GM19452 (cell line): ENCODE results near the gene DUSP12.
"Not testable (repeated sequence)": the region's sequence is repeated elsewhere in the genome, so short reads cannot be mapped to it uniquely, and the experiment has no call there.

ENCODE experiments used
- ATAC-seq: cut with Tn5 transposase; IDR thresholded peaks from one replicate; pipeline ENCODE4 v1.9.1; 2021; ENCODE audit not compliant: unreplicated experiment

DUSP12 gene, protein sequence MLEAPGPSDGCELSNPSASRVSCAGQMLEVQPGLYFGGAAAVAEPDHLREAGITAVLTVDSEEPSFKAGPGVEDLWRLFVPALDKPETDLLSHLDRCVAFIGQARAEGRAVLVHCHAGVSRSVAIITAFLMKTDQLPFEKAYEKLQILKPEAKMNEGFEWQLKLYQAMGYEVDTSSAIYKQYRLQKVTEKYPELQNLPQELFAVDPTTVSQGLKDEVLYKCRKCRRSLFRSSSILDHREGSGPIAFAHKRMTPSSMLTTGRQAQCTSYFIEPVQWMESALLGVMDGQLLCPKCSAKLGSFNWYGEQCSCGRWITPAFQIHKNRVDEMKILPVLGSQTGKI

DNA sequence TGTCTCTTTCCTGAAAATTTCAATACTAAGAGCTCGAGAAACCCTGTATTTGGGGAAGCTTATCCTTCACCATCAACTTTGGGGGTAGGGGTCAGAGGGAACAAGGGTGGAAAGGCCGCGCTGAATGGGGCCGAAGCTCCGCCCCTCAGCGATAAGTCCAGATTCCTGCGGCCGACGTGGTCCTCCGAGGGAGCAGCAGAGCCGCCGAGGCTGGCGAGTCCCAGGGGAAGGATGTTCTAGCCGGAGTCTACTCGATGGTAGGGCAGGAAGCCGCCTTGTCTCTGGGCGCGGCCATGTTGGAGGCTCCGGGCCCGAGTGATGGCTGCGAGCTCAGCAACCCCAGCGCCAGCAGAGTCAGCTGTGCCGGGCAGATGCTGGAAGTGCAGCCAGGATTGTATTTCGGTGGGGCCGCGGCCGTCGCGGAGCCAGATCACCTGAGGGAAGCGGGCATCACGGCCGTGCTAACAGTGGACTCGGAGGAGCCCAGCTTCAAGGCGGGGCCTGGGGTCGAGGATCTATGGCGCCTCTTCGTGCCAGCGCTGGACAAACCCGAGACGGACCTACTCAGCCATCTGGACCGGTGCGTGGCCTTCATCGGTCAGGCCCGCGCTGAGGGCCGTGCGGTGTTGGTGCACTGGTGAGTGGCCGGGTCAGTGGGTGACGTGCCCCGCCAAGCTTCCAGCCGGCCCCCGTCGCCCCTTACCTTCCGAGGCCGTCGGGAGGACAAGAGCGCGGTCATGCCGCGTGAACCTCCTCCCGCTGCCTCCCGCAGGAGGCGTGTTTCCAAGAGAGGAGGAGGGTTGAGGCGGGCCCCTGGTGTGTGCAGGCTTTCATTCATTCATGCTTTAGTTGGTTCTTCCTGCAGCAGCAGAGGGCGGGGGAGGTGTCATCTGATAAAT lies at the start of gene DUSP12:
DUSP12 (plus strand) TSS at position 278 of the 899 bp plus-strand sequence; CDS start at position 294, 16 bp downstream.
- ATAC-seq = peak; percentile 98

DNA sequence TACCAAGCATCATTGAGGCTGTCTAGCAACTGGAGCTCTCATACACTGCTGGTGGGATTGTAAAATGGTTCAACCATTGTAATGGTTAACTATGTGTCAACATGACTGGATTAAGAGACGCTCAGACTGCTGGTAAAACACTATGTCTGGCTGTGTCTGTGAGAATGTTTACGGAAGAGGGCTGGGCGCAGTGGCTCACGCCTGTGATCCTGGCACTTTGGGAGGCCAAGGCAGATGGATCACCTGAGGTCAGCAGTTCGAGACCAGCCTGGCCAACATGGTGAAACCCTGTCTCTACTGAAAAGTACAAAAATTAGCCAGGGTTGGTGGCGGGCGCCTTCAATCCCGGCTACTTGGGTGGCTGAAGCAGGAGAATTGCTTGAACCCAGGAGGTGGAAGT lies 47.3 kb upstream of the DUSP12 start:
- no peak for ATAC-seq

DNA sequence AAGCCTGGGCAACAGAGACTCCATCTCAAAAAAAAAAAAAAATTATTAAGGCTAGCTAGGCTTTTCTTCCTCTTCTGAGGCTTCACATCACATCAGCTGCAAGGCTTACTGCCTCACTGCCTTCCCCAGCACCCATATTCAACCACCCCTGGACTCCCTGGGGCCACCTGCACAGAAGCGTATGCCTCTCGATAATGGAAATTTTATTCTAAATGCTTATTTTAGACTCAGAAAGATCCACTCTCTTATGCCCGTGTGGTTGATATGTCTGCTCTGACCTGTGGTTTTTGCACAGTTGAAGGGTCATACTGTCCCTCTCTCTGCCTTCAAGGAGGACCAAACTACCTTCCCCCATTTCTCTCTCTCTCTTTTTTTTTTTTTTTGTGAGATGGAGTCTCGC lies 44.0 kb upstream of the DUSP12 start:
- no peak for ATAC-seq

DNA sequence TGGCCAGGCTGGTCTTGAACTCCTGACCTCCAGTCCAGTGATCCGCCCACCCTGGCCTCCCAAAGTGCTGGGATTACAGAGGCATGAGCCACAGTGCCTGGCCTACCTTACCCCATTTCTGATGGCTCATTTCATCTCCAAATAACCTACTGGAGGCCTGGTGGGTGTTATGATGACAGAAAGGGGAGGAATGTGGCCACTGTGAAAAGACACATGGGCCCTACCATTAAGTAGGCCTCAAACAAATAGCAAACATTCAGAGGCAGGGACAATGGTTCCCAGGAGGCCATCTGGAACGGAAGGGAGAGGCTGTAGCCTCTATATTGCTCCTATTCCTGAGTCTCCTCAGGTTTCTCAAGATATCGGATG lies 43.5 kb upstream of the DUSP12 start:
- peak; percentile 11 for ATAC-seq

DNA sequence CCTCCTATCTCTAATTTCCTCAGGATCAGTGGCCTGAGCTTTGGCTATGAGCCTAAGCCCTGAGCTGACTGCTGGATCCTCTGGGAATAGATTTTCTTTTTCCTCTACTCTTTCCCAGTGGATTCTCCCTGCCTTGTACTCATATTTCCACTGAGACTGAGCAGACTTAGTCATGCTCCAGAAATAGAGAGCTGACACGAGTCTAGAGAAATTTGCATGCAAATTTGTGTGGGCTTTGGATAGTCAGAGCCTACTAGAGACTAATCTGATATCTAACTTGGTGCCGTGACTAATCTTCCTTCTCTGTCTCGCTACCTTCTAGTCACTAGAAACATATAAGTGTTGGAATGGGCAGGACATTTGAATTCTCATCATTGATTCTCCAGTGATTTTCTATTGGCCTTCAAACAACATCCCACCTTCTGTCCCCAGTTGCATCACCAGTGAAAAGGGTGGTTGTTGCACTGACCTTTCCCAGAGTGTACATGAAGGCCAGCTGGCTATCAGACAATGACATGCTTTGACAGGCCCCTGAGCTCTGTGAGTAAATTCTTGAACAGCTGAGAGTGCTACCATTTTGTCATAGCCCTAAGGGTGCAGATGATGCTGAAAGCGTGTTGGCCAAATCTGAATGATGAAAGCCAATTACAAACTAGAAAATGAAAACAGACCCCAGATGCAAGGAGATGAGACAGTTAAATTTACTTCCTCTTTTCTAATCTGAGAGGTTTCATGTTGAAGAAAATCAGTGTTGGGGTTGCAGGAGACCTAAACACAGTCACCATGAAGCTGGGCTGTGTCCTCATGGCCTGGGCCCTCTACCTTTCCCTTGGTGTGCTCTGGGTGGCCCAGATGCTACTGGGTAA lies 42.9 kb upstream of the DUSP12 start, which contains the start of gene FCRLA:
FCRLA (plus strand) TSS at position 748 of the 866 bp plus-strand sequence; CDS start at position 784, 36 bp downstream.
- peak; percentile 67 for ATAC-seq

DNA sequence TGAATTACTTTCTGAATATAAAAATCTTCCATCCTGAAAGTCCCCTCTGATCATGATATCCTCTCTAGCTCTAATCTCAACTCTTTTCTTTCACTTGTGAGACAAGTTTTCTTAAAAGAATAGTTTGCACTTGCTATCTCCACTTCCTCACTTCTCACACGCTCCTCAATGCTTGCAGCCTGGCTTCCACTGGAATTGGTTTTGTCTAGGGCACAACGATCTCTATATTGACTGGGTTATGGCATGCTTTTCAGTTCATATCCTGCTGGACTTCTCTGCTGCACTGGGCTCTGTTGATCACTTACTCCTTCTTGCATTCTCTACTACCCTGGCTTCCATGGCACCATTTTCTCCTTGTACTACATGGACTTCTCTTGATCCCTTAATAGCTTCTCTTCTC lies 42.1 kb upstream of the DUSP12 start:
- ATAC-seq = no peak

DNA sequence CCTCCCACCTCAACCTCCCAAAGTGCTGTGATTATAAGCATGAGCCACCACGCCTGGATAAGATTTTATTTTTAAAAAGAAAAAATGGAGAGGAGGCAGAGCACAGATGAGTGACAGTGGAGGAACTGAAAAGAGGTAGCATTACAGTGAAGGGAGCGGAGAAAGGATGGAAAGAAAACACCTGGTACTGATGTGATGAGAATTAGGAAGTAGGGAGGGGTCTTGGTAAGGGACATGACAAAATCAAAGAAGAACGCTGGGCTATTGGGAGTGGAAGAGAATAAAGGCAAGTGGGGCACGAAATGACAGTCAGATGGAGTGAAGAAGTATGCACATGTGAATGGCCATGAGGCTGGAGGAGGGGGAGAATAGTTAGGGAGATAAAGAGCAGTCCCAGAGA lies 40.2 kb upstream of the DUSP12 start:
- ATAC-seq = no peak

DNA sequence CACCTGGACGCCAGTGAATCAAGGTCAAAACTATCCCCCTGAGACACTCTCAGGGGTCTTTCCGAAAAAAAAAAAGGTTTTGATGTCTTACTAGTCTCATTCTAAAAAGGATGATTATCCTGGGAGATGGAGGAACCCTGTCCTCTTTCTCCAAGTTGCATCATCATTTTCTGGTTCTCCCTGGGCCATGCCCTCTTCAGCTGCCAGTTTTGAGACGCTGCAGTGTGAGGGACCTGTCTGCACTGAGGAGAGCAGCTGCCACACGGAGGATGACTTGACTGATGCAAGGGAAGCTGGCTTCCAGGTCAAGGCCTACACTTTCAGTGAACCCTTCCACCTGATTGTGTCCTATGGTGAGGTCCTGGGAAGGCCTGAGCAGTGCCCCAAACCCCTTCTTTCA lies 39.0 kb upstream of the DUSP12 start:
- no peak for ATAC-seq

DNA sequence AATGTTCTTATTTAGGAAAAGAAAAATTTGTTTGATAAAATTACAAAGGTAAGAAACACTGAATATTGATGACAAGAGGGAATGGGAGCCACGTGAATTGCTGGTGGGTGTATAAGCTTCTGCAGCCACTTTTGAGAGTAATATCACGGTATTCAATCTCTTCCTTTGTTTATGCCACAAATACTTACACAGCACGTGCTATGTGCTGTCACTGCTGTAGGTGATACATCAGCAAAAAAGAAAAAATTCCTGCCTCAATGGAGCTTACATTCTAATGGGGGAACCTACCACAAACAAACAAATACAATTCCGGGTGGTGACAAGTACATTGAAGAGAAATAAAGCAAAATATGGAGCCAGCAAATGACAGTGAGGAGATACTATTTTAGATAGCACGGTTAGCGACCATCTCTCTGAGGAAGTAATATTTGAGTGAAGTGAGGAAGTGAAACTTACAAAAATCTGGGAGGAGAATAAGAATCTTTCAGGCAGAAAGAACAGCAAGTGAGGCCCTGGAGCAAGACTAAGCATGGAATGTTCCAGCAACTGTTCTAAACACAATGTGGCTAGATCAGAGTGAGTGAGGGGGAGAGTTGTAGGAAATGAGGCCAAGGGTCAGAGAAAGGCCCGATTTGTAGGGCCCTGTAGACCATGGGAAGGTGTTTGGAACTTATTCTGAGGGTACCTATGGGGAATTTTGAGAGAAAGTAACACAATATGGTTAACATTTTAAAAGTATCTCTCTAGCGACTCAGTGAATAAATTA lies 30.8 kb upstream of the DUSP12 start:
- peak; percentile 61 for ATAC-seq

DNA sequence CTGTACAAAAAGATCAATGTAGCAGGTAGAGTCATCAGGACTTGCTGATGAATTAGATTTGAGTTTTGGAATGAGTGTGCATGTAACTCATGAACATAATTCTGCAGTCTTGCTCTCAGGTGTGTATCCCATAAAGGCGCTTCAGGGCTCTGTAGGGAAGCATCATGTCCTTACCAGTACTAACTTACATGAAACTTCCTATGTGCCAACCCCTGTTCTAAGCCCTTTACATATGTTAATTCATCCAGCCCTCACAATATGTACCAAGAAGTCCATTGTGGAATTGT lies 30.3 kb upstream of the DUSP12 start:
- ATAC-seq = peak; percentile 44

DNA sequence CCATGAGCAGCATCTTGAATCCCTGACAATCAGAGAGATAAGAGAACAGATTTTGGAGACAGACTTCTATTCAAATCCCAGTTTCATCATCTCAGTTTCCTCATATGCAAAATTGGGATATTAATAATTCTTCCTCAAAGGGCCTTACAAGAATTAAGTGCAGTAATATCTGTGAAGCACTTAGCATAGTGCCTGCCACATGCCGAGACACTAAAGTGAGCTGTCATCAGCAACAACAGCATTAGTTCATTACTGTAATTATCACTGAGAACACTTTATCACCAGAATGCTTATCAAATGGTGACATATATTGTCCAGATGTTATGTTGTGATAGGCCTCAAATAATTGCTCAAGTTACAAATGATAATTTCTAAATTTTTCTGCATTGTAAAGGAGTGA lies 29.2 kb upstream of the DUSP12 start:
- no peak for ATAC-seq

DNA sequence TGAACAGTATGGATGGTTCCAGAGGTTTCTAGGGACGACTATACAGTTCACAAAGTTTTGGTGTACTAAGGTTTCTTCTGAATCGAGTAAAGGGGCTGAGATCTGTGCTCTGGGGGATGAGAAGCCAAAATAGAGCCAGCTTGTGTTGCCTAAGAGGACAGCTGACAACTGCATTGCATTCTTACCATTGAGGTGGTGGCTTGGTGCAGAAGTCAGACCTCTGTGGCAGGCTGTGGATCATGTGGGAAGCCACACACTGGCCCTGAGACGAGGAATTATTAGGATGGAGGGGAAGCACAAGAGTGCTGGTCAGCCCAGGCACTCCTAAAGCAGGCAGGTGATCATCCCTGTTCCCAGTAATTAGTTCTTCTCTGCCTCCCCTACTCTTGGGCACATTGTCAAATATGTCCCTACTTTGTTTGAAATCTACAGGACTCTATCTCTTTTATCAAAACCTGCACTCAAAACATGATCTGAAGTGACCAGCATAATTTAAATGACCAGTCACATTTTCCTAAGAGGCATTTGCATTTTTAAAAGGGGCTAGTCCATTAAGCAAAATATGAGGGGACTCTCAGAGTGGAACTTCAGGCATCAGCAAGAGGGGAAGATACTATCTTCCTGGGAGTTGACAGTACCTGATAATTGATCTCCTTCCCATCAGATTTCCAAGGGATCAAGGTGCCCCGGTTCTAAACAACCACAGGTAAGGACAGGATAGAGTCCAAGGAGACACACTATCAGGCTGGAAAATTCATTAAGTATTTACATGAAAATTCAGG lies 28.4 kb upstream of the DUSP12 start, which contains the start of gene FCRLB:
FCRLB (plus strand) TSS at position 589 of the 782 bp plus-strand sequence. CDS start 1,129 bp downstream, outside the sequence.
- no peak for ATAC-seq

DNA sequence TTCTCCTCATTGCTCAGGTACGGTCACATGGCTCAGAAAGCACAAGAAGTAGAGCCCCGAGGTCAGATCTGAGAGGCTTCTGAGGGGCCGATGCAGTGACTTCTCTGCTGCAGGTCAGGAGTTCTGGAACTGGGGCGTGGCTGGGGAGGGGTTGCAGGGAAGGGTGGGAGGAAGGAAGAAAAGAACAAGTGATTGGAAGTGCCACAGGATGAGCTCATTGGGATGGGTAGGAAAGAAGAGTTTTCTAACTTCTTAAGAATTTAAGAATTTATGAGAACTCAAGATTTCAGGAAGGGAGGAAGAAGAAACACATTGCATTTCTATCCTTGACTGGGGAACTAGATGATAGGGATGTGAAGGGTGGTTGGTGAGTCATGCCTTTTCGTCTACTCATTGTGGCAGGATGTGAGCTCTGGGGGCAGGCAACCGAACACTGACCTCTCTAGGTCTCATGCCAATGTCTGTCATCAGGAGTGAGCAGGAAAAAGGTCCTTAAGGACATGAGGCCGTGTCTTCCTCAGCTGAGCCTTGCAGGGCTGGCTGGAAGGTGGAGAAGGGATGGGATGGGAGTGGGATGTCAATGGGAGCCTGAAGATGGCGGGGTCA lies 27.7 kb upstream of the DUSP12 start:
- no peak for ATAC-seq

DNA sequence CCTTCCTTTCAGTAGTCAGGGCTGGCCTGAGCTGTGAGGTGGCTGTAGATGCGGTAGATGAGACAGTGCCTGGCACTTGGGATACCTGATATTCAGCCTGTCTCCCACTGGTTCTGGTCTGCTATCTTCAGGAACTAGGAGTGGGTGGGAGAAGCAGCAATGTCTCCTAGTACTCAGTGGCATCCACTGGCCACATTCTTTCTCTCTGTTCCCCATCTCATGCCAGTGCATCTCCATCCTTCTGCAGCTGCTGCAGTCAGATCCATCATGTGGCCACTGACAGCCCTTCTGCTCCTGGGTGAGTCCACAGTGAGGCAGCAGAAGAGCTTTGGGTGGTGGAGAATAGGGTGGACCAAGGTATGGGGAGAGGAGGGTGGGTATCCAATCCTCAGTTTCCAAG lies 27.2 kb upstream of the DUSP12 start:
- no peak for ATAC-seq

DNA sequence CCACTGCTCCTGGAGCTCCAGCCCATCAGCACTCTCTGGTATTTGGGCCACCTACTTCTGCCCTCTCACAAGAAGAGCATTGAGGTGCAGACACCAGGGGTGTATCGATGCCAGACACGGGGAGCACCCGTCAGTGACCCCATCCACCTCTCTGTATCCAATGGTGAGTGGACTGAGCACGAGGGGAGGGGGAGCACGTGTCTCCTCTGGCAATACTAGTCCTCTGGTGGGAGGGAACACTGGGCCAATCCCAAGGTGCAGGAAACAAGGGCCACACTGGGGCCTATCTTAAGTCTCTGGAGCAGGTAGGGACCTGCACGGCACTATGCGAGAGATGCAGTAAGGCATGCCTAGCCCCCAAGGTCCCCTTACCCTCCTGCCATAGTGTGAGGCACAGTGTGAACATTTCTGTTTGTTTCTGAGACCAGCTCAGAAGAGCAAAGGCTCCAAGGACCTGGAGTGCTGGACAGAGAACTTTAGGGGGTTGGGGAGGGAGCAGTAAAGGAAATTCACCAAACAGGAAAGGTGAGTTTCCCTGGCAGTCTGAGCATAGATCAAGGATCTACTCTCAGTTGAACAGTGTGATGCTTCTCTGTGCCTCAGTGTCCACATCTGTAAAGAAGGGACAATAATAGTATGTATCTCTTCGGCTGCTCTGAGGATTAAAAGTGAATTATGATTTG lies 26.0 kb upstream of the DUSP12 start:
- ATAC-seq = no peak

DNA sequence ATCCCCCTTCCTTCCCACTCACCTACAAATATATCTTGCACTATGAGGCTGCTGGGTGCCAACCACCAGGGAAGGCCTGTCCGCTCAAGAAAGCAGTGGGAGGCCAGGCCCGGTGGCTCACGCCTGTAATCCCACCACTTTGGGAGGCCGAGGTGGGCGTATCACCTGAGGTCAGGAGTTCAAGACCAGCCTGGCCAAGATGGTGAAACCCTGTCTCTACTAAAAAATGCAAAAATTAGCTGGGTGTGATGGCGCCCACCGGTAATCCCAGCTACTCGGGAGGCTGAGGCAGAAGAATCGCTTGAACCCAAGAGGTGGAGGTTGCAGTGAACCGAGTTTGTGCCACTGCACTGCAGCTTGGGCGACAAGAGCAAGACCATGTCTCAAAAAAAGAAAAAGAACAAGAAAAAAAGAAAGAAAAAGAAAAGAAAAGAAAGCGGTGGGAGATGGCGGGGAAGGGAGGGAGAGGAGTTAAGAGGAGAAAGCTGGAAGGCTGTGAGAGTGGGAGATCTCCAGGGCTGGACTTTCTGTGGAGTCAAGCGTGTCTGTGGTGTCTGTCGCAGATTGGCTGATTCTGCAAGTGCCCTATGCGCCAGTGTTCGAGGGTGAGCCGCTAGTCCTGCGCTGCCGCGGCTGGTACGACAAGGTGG lies 24.2 kb upstream of the DUSP12 start:
- not testable (repeated sequence) for ATAC-seq

DNA sequence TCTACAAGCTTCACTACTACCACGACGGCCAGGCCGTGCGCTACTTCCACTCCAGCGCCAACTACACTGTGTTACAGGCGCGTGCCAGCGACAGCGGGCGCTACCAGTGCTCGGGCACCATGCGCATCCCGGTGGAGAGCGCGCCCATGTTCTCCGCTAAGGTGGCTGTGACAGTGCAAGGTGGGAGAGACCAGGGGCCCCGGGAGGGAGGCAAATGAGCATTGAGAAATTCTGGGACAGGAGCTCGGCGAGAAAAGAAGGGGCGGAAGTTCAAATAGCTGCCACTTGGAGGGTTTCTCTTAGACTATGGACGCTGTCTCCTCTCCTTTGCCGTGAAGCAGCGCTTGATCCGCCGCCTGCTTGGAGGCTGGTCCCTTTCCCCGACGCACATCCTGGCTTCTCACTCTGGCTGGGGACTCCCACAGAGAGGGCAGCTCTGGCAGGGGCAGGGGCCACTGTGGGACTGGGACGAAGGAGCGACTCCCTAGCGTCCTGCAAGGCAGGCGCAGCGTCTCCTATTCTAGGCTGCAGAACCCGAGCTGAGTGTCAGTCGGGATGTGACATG lies 23.6 kb upstream of the DUSP12 start:
- ATAC-seq = peak; percentile 22
